HL-60 (cell line): ENCODE data around the gene MAPT.

ENCODE experiments used
- CTCF ChIP-seq: IDR thresholded peaks from one replicate; pipeline ENCODE4 v1.5.1; 2011; ENCODE audit warnings: low read length, control low read depth, inconsistent platforms; ENCODE audit not compliant: insufficient read depth
- GABPA ChIP-seq: IDR thresholded peaks from 2 replicates; pipeline ENCODE4 v1.6.1; 2012; ENCODE audit warnings: low read depth

- TF ChIP-seq GABPA (no peak), CTCF (no peak)
Measured at GRCh38 chr17:45863857-45864654, 30.3 kb upstream of the MAPT start.
